PFSK-1 (cell line): ENCODE data around the gene AIG1.

Experiments used
- FOXP2 ChIP-seq: optimal IDR thresholded peaks from 2 replicates; pipeline ENCODE3; 2011; ENCODE audit warnings: borderline replicate concordance, control low read depth, inconsistent platforms; ENCODE audit not compliant: insufficient read depth; ENCODE audit errors: extremely low read length, extremely low read depth
- POLR2AphosphoS5 ChIP-seq: IDR thresholded peaks from 2 replicates; pipeline ENCODE4 v1.6.1; 2012; ENCODE audit warnings: low read depth, mild to moderate bottlenecking, control low read depth, low read length, moderate library complexity
- SIN3A ChIP-seq: IDR thresholded peaks from 2 replicates; pipeline ENCODE4 v1.6.1; 2012; ENCODE audit warnings: mild to moderate bottlenecking, low read length, moderate library complexity, borderline replicate concordance; ENCODE audit not compliant: insufficient read depth
- TAF1 ChIP-seq: IDR thresholded peaks from 2 replicates; pipeline ENCODE4 v1.6.1; 2012; ENCODE audit warnings: low read length, control low read depth, borderline replicate concordance; ENCODE audit not compliant: insufficient read depth
- TF ChIP-seq, protein P1 (sequence below), 2 experiments: IDR thresholded peaks; 2 replicates each; pipeline versions ENCODE4 v1.6.1 to v1.8.0; 2011 to 2012; ENCODE audit warnings: low read depth in 2 of 2, low read length in 2 of 2, control low read depth in 1 of 2, inconsistent platforms in 1 of 2, mild to moderate bottlenecking in 1 of 2, moderate library complexity in 1 of 2; ENCODE audit not compliant: insufficient read depth in 1 of 2

Gene AIG1

DNA sequence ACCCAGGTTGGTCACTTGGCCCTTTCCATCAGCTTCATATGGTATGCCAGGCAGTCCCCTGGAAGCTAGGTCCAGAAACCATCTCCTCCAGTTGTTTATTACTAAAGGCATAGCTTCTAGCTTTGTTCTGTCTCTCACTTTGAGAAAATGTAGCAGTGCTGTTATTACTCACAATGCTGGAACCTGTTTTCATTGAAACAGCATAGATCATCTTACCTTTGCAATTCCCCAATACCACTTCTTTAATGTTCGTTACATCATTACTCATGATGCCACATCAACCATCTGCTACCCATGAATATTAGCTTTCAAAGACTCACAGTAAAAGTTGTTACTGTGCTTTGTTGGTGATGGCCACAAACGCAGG lies 301.5 kb downstream of the AIG1 start:
- no peak for TF ChIP-seq SIN3A
- TF ChIP-seq POLR2AphosphoS5 = no peak
- no peak for TF ChIP-seq TAF1
- no peak for TF ChIP-seq FOXP2
- TF ChIP-seq, protein P1, sequence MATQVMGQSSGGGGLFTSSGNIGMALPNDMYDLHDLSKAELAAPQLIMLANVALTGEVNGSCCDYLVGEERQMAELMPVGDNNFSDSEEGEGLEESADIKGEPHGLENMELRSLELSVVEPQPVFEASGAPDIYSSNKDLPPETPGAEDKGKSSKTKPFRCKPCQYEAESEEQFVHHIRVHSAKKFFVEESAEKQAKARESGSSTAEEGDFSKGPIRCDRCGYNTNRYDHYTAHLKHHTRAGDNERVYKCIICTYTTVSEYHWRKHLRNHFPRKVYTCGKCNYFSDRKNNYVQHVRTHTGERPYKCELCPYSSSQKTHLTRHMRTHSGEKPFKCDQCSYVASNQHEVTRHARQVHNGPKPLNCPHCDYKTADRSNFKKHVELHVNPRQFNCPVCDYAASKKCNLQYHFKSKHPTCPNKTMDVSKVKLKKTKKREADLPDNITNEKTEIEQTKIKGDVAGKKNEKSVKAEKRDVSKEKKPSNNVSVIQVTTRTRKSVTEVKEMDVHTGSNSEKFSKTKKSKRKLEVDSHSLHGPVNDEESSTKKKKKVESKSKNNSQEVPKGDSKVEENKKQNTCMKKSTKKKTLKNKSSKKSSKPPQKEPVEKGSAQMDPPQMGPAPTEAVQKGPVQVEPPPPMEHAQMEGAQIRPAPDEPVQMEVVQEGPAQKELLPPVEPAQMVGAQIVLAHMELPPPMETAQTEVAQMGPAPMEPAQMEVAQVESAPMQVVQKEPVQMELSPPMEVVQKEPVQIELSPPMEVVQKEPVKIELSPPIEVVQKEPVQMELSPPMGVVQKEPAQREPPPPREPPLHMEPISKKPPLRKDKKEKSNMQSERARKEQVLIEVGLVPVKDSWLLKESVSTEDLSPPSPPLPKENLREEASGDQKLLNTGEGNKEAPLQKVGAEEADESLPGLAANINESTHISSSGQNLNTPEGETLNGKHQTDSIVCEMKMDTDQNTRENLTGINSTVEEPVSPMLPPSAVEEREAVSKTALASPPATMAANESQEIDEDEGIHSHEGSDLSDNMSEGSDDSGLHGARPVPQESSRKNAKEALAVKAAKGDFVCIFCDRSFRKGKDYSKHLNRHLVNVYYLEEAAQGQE (IDR thresholded peaks at IDR 0.05; ENCODE audit: insufficient read depth in 1 of 2, low read depth in 2 of 2, low read length in 2 of 2) = no peak

DNA sequence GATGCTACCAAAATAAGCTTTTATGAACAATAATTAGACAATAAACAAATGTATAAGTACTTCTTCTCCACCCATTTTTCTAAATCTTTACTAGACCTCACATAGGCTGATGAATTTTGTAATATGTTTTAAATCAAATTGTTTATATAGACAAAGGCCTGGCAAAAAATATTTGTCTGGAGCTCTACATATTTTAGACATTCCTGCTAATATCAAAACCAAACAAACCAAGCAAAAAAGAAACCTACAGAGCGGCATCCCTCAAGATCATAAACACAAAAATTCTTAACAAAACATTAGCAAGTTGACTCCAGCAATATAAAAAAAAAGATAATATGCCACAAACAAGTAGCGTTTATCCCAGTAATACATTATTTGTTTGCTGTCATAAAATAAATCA lies 302.6 kb downstream of the AIG1 start:
- TF ChIP-seq FOXP2 (no peak), POLR2AphosphoS5 (no peak), SIN3A (no peak), TAF1 (no peak)
- TF ChIP-seq, protein P1 (IDR thresholded peaks at IDR 0.05; ENCODE audit: insufficient read depth in 1 of 2, low read depth in 2 of 2, low read length in 2 of 2) = no peak

DNA sequence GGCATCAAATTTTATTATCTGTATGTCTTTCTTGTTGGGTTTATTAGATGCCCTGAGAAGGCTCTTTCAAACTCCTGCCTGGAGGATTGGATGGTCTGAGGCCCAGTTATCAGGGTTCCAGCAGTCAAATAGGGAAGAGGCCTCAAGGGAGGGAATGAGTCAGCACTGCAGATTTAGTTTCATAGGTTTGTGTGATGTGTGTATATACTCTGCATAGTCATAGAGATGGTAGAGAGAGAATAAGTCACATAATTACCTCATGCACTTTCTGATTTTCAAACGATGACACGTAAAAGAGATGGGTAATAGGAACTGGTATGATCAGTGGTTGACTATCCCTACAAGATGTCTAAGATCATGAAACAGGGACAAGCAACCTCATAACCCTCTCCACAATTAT lies 307.7 kb downstream of the AIG1 start:
- TF ChIP-seq POLR2AphosphoS5 (no peak), TAF1 (no peak), FOXP2 (no peak), SIN3A (no peak)
- TF ChIP-seq, protein P1 (IDR thresholded peaks at IDR 0.05; ENCODE audit: insufficient read depth in 1 of 2, low read depth in 2 of 2, low read length in 2 of 2) = no peak

DNA sequence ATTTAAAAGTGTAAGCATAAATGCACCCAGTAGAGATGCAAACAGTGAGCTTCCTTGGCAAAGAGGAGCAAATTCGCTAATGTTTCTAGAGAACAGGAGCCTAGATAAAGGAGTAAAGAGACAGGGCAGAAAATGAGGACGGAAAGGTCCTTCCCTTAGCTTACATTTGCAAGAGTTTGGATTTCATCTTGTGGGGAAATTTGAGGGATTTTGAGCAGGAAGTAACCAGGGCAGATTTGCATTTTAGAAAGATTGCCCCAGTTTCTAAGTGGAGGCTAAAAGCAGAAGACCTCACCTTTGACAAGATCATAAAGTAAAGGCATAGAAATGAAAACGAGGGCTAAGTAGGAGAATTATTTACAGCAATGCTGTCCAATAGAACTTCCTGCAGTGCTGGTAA lies 309.3 kb downstream of the AIG1 start:
- TF ChIP-seq POLR2AphosphoS5 = no peak
- TF ChIP-seq SIN3A = no peak
- no peak for TF ChIP-seq FOXP2
- TF ChIP-seq TAF1 = no peak
- TF ChIP-seq, protein P1 (IDR thresholded peaks at IDR 0.05; ENCODE audit: insufficient read depth in 1 of 2, low read depth in 2 of 2, low read length in 2 of 2) = no peak

DNA sequence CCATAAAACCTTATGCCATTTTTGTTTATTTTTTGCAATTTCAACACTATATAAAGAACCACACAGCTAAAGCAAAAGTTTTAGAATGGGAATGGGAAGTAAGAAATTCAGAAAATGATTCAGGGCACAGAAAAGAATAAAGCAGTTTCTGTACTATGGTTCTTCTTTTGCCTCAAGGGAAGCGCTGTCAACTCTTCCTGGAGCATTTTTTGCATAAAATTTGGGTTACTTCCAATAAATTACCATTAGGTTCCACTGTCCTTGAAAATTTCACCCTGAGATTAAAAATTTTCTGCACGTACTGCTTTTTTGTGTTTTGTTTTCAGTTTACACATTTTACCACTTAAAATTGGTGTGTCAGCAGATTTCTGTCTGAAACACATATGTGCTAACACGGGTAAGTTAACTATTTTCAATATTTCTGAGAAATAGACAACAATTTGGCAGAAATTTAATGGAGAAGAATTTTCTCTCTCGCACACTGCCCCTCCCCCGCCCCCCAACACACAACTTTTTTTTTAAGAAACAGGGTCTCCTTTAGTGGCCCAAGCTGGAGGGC lies 310.2 kb downstream of the AIG1 start:
- TF ChIP-seq SIN3A (no peak), POLR2AphosphoS5 (no peak), FOXP2 (no peak), TAF1 (no peak)
- TF ChIP-seq, protein P1 (IDR thresholded peaks at IDR 0.05; ENCODE audit: insufficient read depth in 1 of 2, low read depth in 2 of 2, low read length in 2 of 2) = no peak
